Measurements from ENCODE around the gene ACTMAP. TPM values are rescaled to one million over a fixed set of nuclear protein-coding genes. Genes with fewer than 3 reads are reported as not detected.

The ACTMAP gene
- polyA plus RNA-seq, 1 of the 3 experiments (the other 2 are of a cell fraction), result 6.4 TPM

GRCh38 chr19:40723661-40724254, 26.5 kb downstream of the ACTMAP start:
- Histone ChIP-seq H4K20me1 (ENCODE audit: insufficient read depth) (peaks cover 7% of the 10 kb centered on the region; the same call in 1 of the 2 replicates), H3K36me3 (replicated peaks in 1 of 2; ENCODE audit: control insufficient read depth in 1 of 2, insufficient read depth in 2 of 2, low read length in 1 of 2) (peaks cover 0 to 38% of the 10 kb centered on the region in 2 experiments), H3K79me2 (ENCODE audit: insufficient read depth) (peaks cover 63% of the 10 kb centered on the region), H3F3A (replicated peaks; ENCODE audit: insufficient read depth) (no peaks in the 10 kb centered on the region), H3K4me2 (no peak overlapping the region), H3K27me3 (ENCODE audit: insufficient read depth) (no peaks in the 10 kb centered on the region), H3K4me1 (ENCODE audit: control insufficient read depth in 1 of 2, insufficient read depth in 2 of 2, low read depth in 1 of 2, low read length in 1 of 2) (peaks cover 0 to 7% of the 10 kb centered on the region in 2 experiments; a peak in 1 of 4 replicates), H3K4me3 (ENCODE audit: low read depth in 2 of 2, low read length in 1 of 2) (no peak overlapping the region), H3K9me3 (no peaks in the 10 kb centered on the region), H3K9ac (no peak overlapping the region), H2AFZ (ENCODE audit: low read depth) (no peak overlapping the region), H3K27ac (ENCODE audit: low read depth in 2 of 2, low read length in 1 of 2) (no peak overlapping the region), H3K9me2 (no peaks in the 10 kb centered on the region)
- 93% methylated on average over 5 of the region's 5 CpGs for WGBS (ENCODE audit: low lambda C conversion rate)
- ChIA-PET POLR2A (no interaction called here), CTCF (no interaction called here)
- TF ChIP-seq RAD21 (IDR thresholded peaks at IDR 0.05; ENCODE audit: low read length) (no peak), NRF1 (IDR thresholded peaks at IDR 0.05; ENCODE audit: low read depth, low read length) (no peak)
- no peak for DNase-seq

- Histone ChIP-seq H2AFZ (ENCODE audit: low read depth) (no peak overlapping the region), H3K79me2 (ENCODE audit: insufficient read depth) (peaks cover 79% of the 10 kb centered on the region), H3K4me3 (ENCODE audit: low read depth in 2 of 2, low read length in 1 of 2) (no peak overlapping the region), H3K4me2 (no peak overlapping the region), H3K4me1 (ENCODE audit: control insufficient read depth in 1 of 2, insufficient read depth in 2 of 2, low read depth in 1 of 2, low read length in 1 of 2) (peaks cover 8 to 19% of the 10 kb centered on the region in 2 experiments; a peak in 1 of 4 replicates), H3K9me3 (no peaks in the 10 kb centered on the region), H3F3A (replicated peaks; ENCODE audit: insufficient read depth) (peaks cover 5% of the 10 kb centered on the region), H3K36me3 (replicated peaks in 1 of 2; ENCODE audit: control insufficient read depth in 1 of 2, insufficient read depth in 2 of 2, low read length in 1 of 2) (peaks cover 0 to 28% of the 10 kb centered on the region in 2 experiments), H4K20me1 (ENCODE audit: insufficient read depth) (peaks cover 7% of the 10 kb centered on the region; the same call in 1 of the 2 replicates), H3K27me3 (ENCODE audit: insufficient read depth) (no peaks in the 10 kb centered on the region), H3K9me2 (no peaks in the 10 kb centered on the region), H3K9ac (no peak overlapping the region), H3K27ac (ENCODE audit: low read depth in 2 of 2, low read length in 1 of 2) (no peak overlapping the region)
- WGBS (ENCODE audit: low lambda C conversion rate), result 82% methylated on average over 9 of the region's 9 CpGs
- no peak for DNase-seq
- ChIA-PET POLR2A (interaction anchor here (0.6 kb wide), 1 partner anchor 87 kb away, joined by 3 read pairs; no protein-coding TSS in a partner anchor), CTCF (interaction anchor here (0.6 to 1.9 kb wide), 3 partner anchors 59 to 87 kb away, joined by 3 to 7 read pairs (median 3); partner anchors contain the start of gene EGLN2)
- TF ChIP-seq SIN3A (IDR thresholded peaks at IDR 0.05; ENCODE audit: borderline replicate concordance, low read depth, low read length), result no peak
- no peak for TF ChIP-seq EP300 (IDR thresholded peaks at IDR 0.05; ENCODE audit: borderline replicate concordance in 1 of 2, low read depth in 1 of 2, low read length in 1 of 2)
- no peak for TF ChIP-seq NFIC (IDR thresholded peaks at IDR 0.05; ENCODE audit: borderline replicate concordance)
Measured at GRCh38 chr19:40721936-40722661, 28.2 kb downstream of the ACTMAP start.

- Histone ChIP-seq H3K9ac (no peak overlapping the region), H3K4me1 (ENCODE audit: control insufficient read depth in 1 of 2, insufficient read depth in 2 of 2, low read depth in 1 of 2, low read length in 1 of 2) (peaks cover 8 to 20% of the 10 kb centered on the region in 2 experiments; a peak in 1 of 4 replicates), H3K9me3 (no peaks in the 10 kb centered on the region), H4K20me1 (ENCODE audit: insufficient read depth) (peaks cover 7% of the 10 kb centered on the region; the same call in 1 of the 2 replicates), H3K36me3 (replicated peaks in 1 of 2; ENCODE audit: control insufficient read depth in 1 of 2, insufficient read depth in 2 of 2, low read length in 1 of 2) (peaks cover 0 to 20% of the 10 kb centered on the region in 2 experiments), H3K4me3 (ENCODE audit: low read depth in 2 of 2, low read length in 1 of 2) (no peak overlapping the region), H3K4me2 (0 out of 2 replicates have a peak overlapping the region, but pooled peaks have one; percentile 89), H3K9me2 (no peaks in the 10 kb centered on the region), H3K27me3 (ENCODE audit: insufficient read depth) (no peaks in the 10 kb centered on the region), H3K79me2 (ENCODE audit: insufficient read depth) (peaks cover 79% of the 10 kb centered on the region), H3F3A (replicated peaks; ENCODE audit: insufficient read depth) (peaks cover 10% of the 10 kb centered on the region), H2AFZ (ENCODE audit: low read depth) (no peak overlapping the region), H3K27ac (ENCODE audit: low read depth in 2 of 2, low read length in 1 of 2) (no peak overlapping the region)
- 85% methylated on average over 6 of the region's 6 CpGs for WGBS (ENCODE audit: low lambda C conversion rate)
- ChIA-PET POLR2A (interaction anchor here (1.0 kb wide), 1 partner anchor 23 kb away, joined by 8 read pairs; no protein-coding TSS in a partner anchor), CTCF (interaction anchor here (0.9 to 1.9 kb wide), 3 partner anchors 77 to 86 kb away, joined by 3 to 7 read pairs (median 3); partner anchors contain the start of gene EGLN2)
- no peak for DNase-seq
- TF ChIP-seq SMC3 (IDR thresholded peaks at IDR 0.05; ENCODE audit: low read depth, low read length) (no peak), RXRA (IDR thresholded peaks at IDR 0.05; ENCODE audit: borderline replicate concordance, low read depth) (no peak), MAX (IDR thresholded peaks at IDR 0.05; ENCODE audit: low read depth) (no peak), RCOR1 (IDR thresholded peaks at IDR 0.05; ENCODE audit: low read length) (no peak), RFX5 (IDR thresholded peaks at IDR 0.05; ENCODE audit: low read length) (no peak), SIN3A (IDR thresholded peaks at IDR 0.05; ENCODE audit: borderline replicate concordance, low read depth, low read length) (no peak), MEF2A (IDR thresholded peaks at IDR 0.05; ENCODE audit: borderline replicate concordance, low read depth) (no peak), IRF3 (IDR thresholded peaks at IDR 0.05; ENCODE audit: low read depth, low read length) (no peak), POLR2AphosphoS5 (IDR thresholded peaks at IDR 0.05; ENCODE audit: low read depth, low read length) (no peak), TAF1 (IDR thresholded peaks at IDR 0.05; ENCODE audit: borderline replicate concordance, low read depth, low read length) (no peak), EZH2phosphoT487 (IDR thresholded peaks at IDR 0.05; ENCODE audit: borderline replicate concordance, low read depth) (no peak), CHD2 (IDR thresholded peaks at IDR 0.05; ENCODE audit: low read length, partially characterized antibody) (no peak), JUND (IDR thresholded peaks at IDR 0.05) (no peak)
Measured at GRCh38 chr19:40721140-40721486, 29.2 kb downstream of the ACTMAP start.

Measured in SK-N-SH (cell line).